ENCODE measurements around the gene FAM240A. TPM values are rescaled to one million over a fixed set of nuclear protein-coding genes. Genes with fewer than 3 reads are reported as not detected.

FAM240A gene
- total and polyA plus RNA-seq, 7 donors = 0.01 to 0.96 (median 0.09) TPM; not detected in 3

- TF ChIP-seq CTCF (IDR thresholded peaks at IDR 0.05) = no peak
- Histone ChIP-seq H3K4me1 (no peaks in the 10 kb centered on the region), H3K4me3 (no peak overlapping the region), H3K27me3 (ENCODE audit: insufficient read depth in 3 of 3, low read length in 2 of 3) (no peaks in the 10 kb centered on the region), H3K27ac (no peak overlapping the region), H3K9me3 (peaks cover 2% of the 10 kb centered on the region), H3K36me3 (ENCODE audit: insufficient read depth in 1 of 2, low read depth in 1 of 2) (no peaks in the 10 kb centered on the region)
- intact Hi-C loops (cut with DNase I) = loop anchor here in 1 of 2 donors (5.0 kb wide), 1 partner anchor 68 kb away; the partner anchor contains the start of gene LRRC2
- WGBS, 3 donors = 62 to 73% (median 64%) methylated on average over 3 of the region's 3 CpGs
- DNase-seq = no peak
- no peak for ATAC-seq
These were observed 22.5 kb downstream of the FAM240A start for GRCh38 chr3:46634856-46635255.

DNA sequence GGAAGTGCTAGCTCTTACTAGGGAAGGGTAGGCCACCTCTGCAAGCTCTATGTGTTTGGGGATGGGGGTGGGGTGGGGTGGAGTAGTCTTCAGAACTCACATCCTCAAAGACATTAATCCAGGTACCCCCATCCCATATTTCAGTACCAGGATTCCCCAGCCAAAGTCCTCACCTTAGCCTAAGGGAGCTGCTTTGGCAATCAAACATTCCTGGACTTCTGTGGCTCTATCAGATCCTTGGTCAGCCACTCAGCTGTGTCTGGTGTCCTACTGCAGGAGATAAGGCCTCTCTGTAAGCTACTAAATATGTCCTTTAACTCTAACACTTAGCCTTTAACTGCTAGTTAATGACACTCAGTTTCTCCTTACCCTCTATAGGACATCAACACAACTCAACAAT lies 26.9 kb downstream of the FAM240A start:
- no peaks in the 10 kb centered on the region for H3K36me3 ChIP-seq (ENCODE audit: insufficient read depth in 1 of 2, low read depth in 1 of 2)
- intact Hi-C loops (cut with DNase I) = no loop called here
- no peak for DNase-seq
- peaks cover 2% of the 10 kb centered on the region for H3K9me3 ChIP-seq
- H3K27ac ChIP-seq = no peak overlapping the region
- H3K27me3 ChIP-seq (ENCODE audit: insufficient read depth in 3 of 3, low read length in 2 of 3) = no peaks in the 10 kb centered on the region
- ATAC-seq = no peak
- H3K4me1 ChIP-seq = no peaks in the 10 kb centered on the region
- H3K4me3 ChIP-seq = no peak overlapping the region
- TF ChIP-seq CTCF (IDR thresholded peaks at IDR 0.05) = no peak

- DNase-seq (no peak), ATAC-seq (no peak)
- Histone ChIP-seq H3K9me3 (peaks cover 2% of the 10 kb centered on the region), H3K27me3 (ENCODE audit: insufficient read depth in 3 of 3, low read length in 2 of 3) (no peaks in the 10 kb centered on the region), H3K27ac (no peak overlapping the region), H3K4me3 (no peak overlapping the region), H3K4me1 (no peaks in the 10 kb centered on the region), H3K36me3 (ENCODE audit: insufficient read depth in 1 of 2, low read depth in 1 of 2) (no peaks in the 10 kb centered on the region)
- intact Hi-C loops (cut with DNase I) = no loop called here
- 72 to 84% (median 81%) methylated on average over 3 of the region's 3 CpGs for WGBS, 3 donors
- TF ChIP-seq CTCF (IDR thresholded peaks at IDR 0.05) = no peak
These were observed 28.6 kb downstream of the FAM240A start for GRCh38 chr3:46640927-46641326.

- intact Hi-C loops (cut with DNase I) = no loop called here
- H3K9me3 ChIP-seq = peaks cover 2% of the 10 kb centered on the region
- H3K27me3 ChIP-seq (ENCODE audit: insufficient read depth in 3 of 3, low read length in 2 of 3) = no peaks in the 10 kb centered on the region
- H3K4me1 ChIP-seq = peaks cover 5% of the 10 kb centered on the region
- DNase-seq (no peak), ATAC-seq (no peak)
- no peak overlapping the region for H3K4me3 ChIP-seq
- no peak overlapping the region for H3K27ac ChIP-seq
- no peak for TF ChIP-seq CTCF (IDR thresholded peaks at IDR 0.05)
- H3K36me3 ChIP-seq (ENCODE audit: insufficient read depth in 1 of 2, low read depth in 1 of 2) = no peaks in the 10 kb centered on the region
- WGBS, 3 donors = 90 to 95% (median 92%) methylated on average over 6 of the region's 6 CpGs
These were observed 30.6 kb downstream of the FAM240A start for GRCh38 chr3:46642971-46643370.

- Histone ChIP-seq H3K4me3 (no peak overlapping the region), H3K9me3 (peaks cover 2% of the 10 kb centered on the region), H3K4me1 (peaks cover 5% of the 10 kb centered on the region), H3K36me3 (ENCODE audit: insufficient read depth in 1 of 2, low read depth in 1 of 2) (no peaks in the 10 kb centered on the region), H3K27ac (no peak overlapping the region), H3K27me3 (ENCODE audit: insufficient read depth in 3 of 3, low read length in 2 of 3) (no peaks in the 10 kb centered on the region)
- TF ChIP-seq CTCF (IDR thresholded peaks at IDR 0.05) = no peak
- intact Hi-C loops (cut with DNase I) = no loop called here
- WGBS, 3 donors = 73 to 91% (median 85%) methylated on average over 1 of the region's 1 CpG
- DNase-seq (no peak), ATAC-seq (no peak)
These were observed 31.4 kb downstream of the FAM240A start for GRCh38 chr3:46643701-46644100.
